HCT116 (cell line): ENCODE data around the gene ANGPTL1. TPM values are rescaled to one million over a fixed set of nuclear protein-coding genes. Genes with fewer than 3 reads are reported as not detected.

ENCODE experiments used
- ATAC-seq: fragments of 200-7000 bp; cut with Tn5 transposase; 2 replicates; pipeline ENCODE4 v1.9.1; 2020; ENCODE audit warnings: mild to moderate bottlenecking, moderate library complexity
- BruUV-seq: library from RNA; stranded (reverse); fragments of 400-500 nt; replicated peaks from 2 replicates; lab custom pipeline; 2021; lab: Mats Ljungman, UMichigan
- CTCF ChIA-PET: fragments of 300-600 bp; sonication (Branson Sonifier 250); formaldehyde crosslinking; loops from one replicate; lab custom pipeline; 2021; ENCODE audit warnings: antibody characterized with exemption; lab: Charles Lee
- POLR2A ChIA-PET: fragments of 300-600, 350-600 bp; sonication (Branson Sonifier 250); formaldehyde crosslinking; loops from one replicate; lab custom pipeline; 2021; ENCODE audit warnings: antibody characterized with exemption; lab: Charles Lee
- RAD21 ChIA-PET, 2 experiments: fragments of 300-600 bp; sonication (Branson Sonifier 250); formaldehyde crosslinking; loops; one replicate each; lab custom pipeline; 2023; ENCODE audit warnings: low total read pairs in 2 of 2; ENCODE audit not compliant: uncharacterized antibody in 2 of 2, unreplicated experiment in 2 of 2, low non-redundant PET in 1 of 2; lab: Charles Lee
- DNase-seq: peaks from one replicate; pipeline ENCODE4 v3.0.0-alpha.2; 2010; ENCODE audit warnings: low read depth, low spot score
- H2AFZ ChIP-seq: fragments of 200-600 bp; shearing (Covaris generic), sonication (generic); 2 replicates; pipeline ENCODE4 v1.6.1; 2017; ENCODE audit warnings: low read depth, mixed run types, mixed read lengths, antibody characterized with exemption, low read length; ENCODE audit not compliant: poor library complexity, severe bottlenecking
- H3K27ac ChIP-seq: 2 replicates; pipeline ENCODE4 v1.5.1; 2012; ENCODE audit warnings: low read depth, low read length
- H3K27me3 ChIP-seq: fragments of 200-600 bp; sonication (generic); 2 replicates; pipeline ENCODE4 v1.6.1; 2016; ENCODE audit warnings: mixed run types, low read length, mixed read lengths; ENCODE audit not compliant: insufficient read depth
- H3K36me3 ChIP-seq, 2 experiments: fragments of 200-500 bp in 1 of 2; fragments of 200-600 bp in 1 of 2; sonication (Bioruptor generic) in 1 of 2; sonication (generic) in 1 of 2; 2 replicates each; pipeline versions ENCODE4 v1.5.1 to v1.6.1; 2014 to 2016; ENCODE audit warnings: low read length in 2 of 2, inconsistent platforms in 1 of 2, mixed read lengths in 1 of 2, mixed run types in 1 of 2; ENCODE audit not compliant: insufficient read depth in 2 of 2, control insufficient read depth in 1 of 2
- H3K4me1 ChIP-seq, 2 experiments: fragments of 200-600 bp in 1 of 2; sonication (generic) in 1 of 2; 2 replicates each; pipeline versions ENCODE4 v1.5.1 to v1.6.1; 2012 to 2017; ENCODE audit warnings: low read length in 2 of 2, inconsistent platforms in 1 of 2, mild to moderate bottlenecking in 1 of 2, mixed read lengths in 1 of 2, mixed run types in 1 of 2, moderate library complexity in 1 of 2; ENCODE audit not compliant: insufficient read depth in 2 of 2, control insufficient read depth in 1 of 2
- H3K4me2 ChIP-seq: fragments of 200-600 bp; sonication (generic); 2 replicates; pipeline ENCODE4 v1.6.1; 2017; ENCODE audit warnings: mixed run types, low read length, mixed read lengths
- H3K4me3 ChIP-seq, 2 experiments: fragments of 200-600 bp in 1 of 2; sonication (generic) in 1 of 2; replicated peaks in 1 of 2; 2 replicates each; pipeline ENCODE4 v1.5.1; 2011 to 2016; ENCODE audit warnings: low read length in 2 of 2, control low read depth in 1 of 2, low read depth in 1 of 2, mild to moderate bottlenecking in 1 of 2, mixed read lengths in 1 of 2, mixed run types in 1 of 2
- H3K79me2 ChIP-seq: fragments of 200-600 bp; sonication (generic); 2 replicates; pipeline ENCODE4 v1.6.1; 2017; ENCODE audit warnings: mild to moderate bottlenecking, mixed run types, low read length, moderate library complexity, mixed read lengths; ENCODE audit not compliant: insufficient read depth
- H3K9ac ChIP-seq: fragments of 200-600 bp; sonication (generic); 2 replicates; pipeline ENCODE4 v1.6.1; 2016; ENCODE audit warnings: low read length, mixed read lengths
- H3K9me2 ChIP-seq: fragments of 200-600 bp; sonication (generic), shearing (Covaris generic); 2 replicates; pipeline ENCODE4 v1.6.1; 2017; ENCODE audit warnings: mixed run types, mild to moderate bottlenecking, moderate library complexity; ENCODE audit not compliant: insufficient read depth
- H3K9me3 ChIP-seq, 2 experiments: fragments of 200-500 bp in 1 of 2; fragments of 200-600 bp in 1 of 2; sonication (Bioruptor generic) in 1 of 2; sonication (generic) in 1 of 2; 2 replicates each; pipeline ENCODE4 v1.6.1; 2014 to 2017; ENCODE audit warnings: low read length in 2 of 2, mixed read lengths in 2 of 2, inconsistent platforms in 1 of 2, low read depth in 1 of 2, mild to moderate bottlenecking in 1 of 2, mixed run types in 1 of 2, moderate library complexity in 1 of 2; ENCODE audit not compliant: control insufficient read depth in 1 of 2, insufficient read depth in 1 of 2
- H4K20me1 ChIP-seq: fragments of 200-600 bp; sonication (generic), shearing (Covaris generic); 2 replicates; pipeline ENCODE4 v1.6.1; 2017; ENCODE audit warnings: mixed run types, mild to moderate bottlenecking, moderate library complexity; ENCODE audit not compliant: insufficient read depth
- ELF1 ChIP-seq: IDR thresholded peaks from 2 replicates; pipeline ENCODE4 v1.6.1; 2012; ENCODE audit warnings: low read depth, borderline replicate concordance
- FOSL1 ChIP-seq: IDR thresholded peaks from 2 replicates; pipeline ENCODE4 v1.6.1; 2012; ENCODE audit warnings: low read depth
- JUND ChIP-seq: IDR thresholded peaks from 2 replicates; pipeline ENCODE4 v1.6.1; 2012
- SIN3A ChIP-seq: IDR thresholded peaks from 2 replicates; pipeline ENCODE4 v1.6.1; 2012; ENCODE audit warnings: low read depth
- intact Hi-C: fragments of 100-400 bp; cut with micrococcal nuclease; formaldehyde crosslinking; loops from 2 replicates; pipeline ENCODE4 v1.10.0; 2022
- total RNA-seq: library from RNA; stranded (reverse); gene quantifications from one replicate; pipeline ENCODE4 v1.2.1, GENCODE V29; 2021; ENCODE audit not compliant: unreplicated experiment
- TF ChIP-seq, protein P1 (sequence below): IDR thresholded peaks from 2 replicates; pipeline ENCODE4 v1.6.1; 2012
- TF ChIP-seq, protein P2 (sequence below), 3 experiments: fragments of 200-600 bp in 1 of 3; sonication (generic) in 1 of 3; IDR thresholded peaks in 2 of 3; conservative IDR thresholded peaks in 1 of 3; 2 replicates each; pipeline ENCODE4 v1.5.1; 2012 to 2017; ENCODE audit warnings: low read depth in 2 of 3, low read length in 2 of 3, antibody characterized with exemption in 1 of 3, borderline replicate concordance in 1 of 3, control low read depth in 1 of 3, mild to moderate bottlenecking in 1 of 3, mixed read lengths in 1 of 3, mixed run types in 1 of 3, moderate library complexity in 1 of 3; ENCODE audit not compliant: insufficient read depth in 1 of 3

ANGPTL1 gene
- total RNA-seq, 1 experiment from 2014 or later = 0.34 TPM

DNA sequence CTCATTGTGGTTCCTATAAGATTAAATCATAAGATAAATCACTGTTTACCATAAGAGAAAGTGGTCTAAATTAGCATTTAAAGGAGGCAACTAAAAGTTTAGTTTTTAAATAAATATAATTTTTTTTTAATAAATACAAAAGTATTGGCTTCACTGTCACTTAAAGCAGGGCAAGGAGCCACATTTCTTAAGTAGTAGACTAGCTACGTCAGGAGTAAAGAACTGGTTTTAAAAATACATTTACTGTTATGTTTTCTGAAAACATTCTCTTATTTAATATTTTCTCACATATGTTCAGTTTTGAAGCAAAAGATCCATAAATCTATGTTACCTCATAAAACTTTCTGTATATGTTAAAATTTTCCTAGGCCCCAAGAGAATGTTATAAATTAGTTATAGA is 2.2 kb downstream of the ANGPTL1 start:
- no peak overlapping the region for H3K4me2 ChIP-seq
- DNase-seq = no peak
- no peaks in the 10 kb centered on the region for H3K9me3 ChIP-seq
- intact Hi-C loops = no loop called here
- H3K9me2 ChIP-seq = no peaks in the 10 kb centered on the region
- H3K9ac ChIP-seq = no peak overlapping the region
- TF ChIP-seq, protein P1, sequence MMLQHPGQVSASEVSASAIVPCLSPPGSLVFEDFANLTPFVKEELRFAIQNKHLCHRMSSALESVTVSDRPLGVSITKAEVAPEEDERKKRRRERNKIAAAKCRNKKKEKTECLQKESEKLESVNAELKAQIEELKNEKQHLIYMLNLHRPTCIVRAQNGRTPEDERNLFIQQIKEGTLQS = no peak
- TF ChIP-seq, protein P2, sequence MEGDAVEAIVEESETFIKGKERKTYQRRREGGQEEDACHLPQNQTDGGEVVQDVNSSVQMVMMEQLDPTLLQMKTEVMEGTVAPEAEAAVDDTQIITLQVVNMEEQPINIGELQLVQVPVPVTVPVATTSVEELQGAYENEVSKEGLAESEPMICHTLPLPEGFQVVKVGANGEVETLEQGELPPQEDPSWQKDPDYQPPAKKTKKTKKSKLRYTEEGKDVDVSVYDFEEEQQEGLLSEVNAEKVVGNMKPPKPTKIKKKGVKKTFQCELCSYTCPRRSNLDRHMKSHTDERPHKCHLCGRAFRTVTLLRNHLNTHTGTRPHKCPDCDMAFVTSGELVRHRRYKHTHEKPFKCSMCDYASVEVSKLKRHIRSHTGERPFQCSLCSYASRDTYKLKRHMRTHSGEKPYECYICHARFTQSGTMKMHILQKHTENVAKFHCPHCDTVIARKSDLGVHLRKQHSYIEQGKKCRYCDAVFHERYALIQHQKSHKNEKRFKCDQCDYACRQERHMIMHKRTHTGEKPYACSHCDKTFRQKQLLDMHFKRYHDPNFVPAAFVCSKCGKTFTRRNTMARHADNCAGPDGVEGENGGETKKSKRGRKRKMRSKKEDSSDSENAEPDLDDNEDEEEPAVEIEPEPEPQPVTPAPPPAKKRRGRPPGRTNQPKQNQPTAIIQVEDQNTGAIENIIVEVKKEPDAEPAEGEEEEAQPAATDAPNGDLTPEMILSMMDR (IDR thresholded peaks at IDR 0.05 in 2 of 3, conservative IDR thresholded peaks at IDR 0.05 in 1 of 3; ENCODE audit: borderline replicate concordance in 1 of 3, insufficient read depth in 1 of 3, low read depth in 2 of 3, low read length in 2 of 3) = no peak
- H3K4me3 ChIP-seq = no peak overlapping the region
- no peak overlapping the region for H3K27ac ChIP-seq
- no peaks in the 10 kb centered on the region for H3K27me3 ChIP-seq
- no TSS peak for BruUV-seq
- no peaks in the 10 kb centered on the region for H3K79me2 ChIP-seq
- H3K4me1 ChIP-seq = peaks cover 0 to 3% of the 10 kb centered on the region in 2 experiments; a peak in 1 of 4 replicates
- POLR2A ChIA-PET = no interaction called here
- H3K36me3 ChIP-seq = no peaks in the 10 kb centered on the region
- no peak overlapping the region for H2AFZ ChIP-seq
- ATAC-seq = no peak
- H4K20me1 ChIP-seq = no peaks in the 10 kb centered on the region
- CTCF ChIA-PET = no interaction called here
- RAD21 ChIA-PET = no interaction called here

DNA sequence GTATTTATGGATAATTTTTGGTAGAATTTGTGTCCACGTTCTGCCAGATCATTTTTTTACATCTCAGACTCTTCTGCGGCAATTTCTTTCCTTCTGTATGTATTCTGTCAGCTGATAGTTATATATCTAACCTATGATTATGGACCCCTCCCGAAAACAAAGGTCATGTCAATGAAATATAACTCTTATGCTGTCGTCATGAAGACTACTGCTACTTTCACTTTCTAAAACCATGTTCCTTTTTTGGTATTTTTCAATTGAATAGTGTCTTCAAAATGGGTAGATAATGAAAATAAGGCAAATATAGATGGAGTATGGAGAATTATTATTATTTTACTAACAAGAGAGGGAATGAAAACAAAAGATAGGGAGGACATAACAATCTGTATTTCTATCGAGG is 3.2 kb downstream of the ANGPTL1 start:
- Histone ChIP-seq H3K36me3 (no peaks in the 10 kb centered on the region), H3K4me3 (no peak overlapping the region), H3K4me2 (no peak overlapping the region), H3K4me1 (peaks cover 0 to 3% of the 10 kb centered on the region in 2 experiments; a peak in 1 of 4 replicates), H3K79me2 (no peaks in the 10 kb centered on the region), H3K27ac (no peak overlapping the region), H3K9me3 (no peaks in the 10 kb centered on the region), H3K9me2 (no peaks in the 10 kb centered on the region), H4K20me1 (no peaks in the 10 kb centered on the region), H3K9ac (no peak overlapping the region), H3K27me3 (no peaks in the 10 kb centered on the region), H2AFZ (no peak overlapping the region)
- CTCF ChIA-PET = no interaction called here
- DNase-seq (no peak), ATAC-seq (no peak)
- no TSS peak for BruUV-seq
- TF ChIP-seq ELF1 = no peak
- TF ChIP-seq, protein P1 = no peak
- no peak for TF ChIP-seq SIN3A
- no peak for TF ChIP-seq JUND
- TF ChIP-seq FOSL1 = no peak
- intact Hi-C loops = no loop called here
- POLR2A ChIA-PET = no interaction called here
- RAD21 ChIA-PET = no interaction called here
